ENCODE measurements around the gene ZNF239. TPM values are rescaled to one million over a fixed set of nuclear protein-coding genes. Genes with fewer than 3 reads are reported as not detected.

ZNF239 gene
- total RNA-seq: 7.0 and 12.1 TPM in 2 replicates

DNA sequence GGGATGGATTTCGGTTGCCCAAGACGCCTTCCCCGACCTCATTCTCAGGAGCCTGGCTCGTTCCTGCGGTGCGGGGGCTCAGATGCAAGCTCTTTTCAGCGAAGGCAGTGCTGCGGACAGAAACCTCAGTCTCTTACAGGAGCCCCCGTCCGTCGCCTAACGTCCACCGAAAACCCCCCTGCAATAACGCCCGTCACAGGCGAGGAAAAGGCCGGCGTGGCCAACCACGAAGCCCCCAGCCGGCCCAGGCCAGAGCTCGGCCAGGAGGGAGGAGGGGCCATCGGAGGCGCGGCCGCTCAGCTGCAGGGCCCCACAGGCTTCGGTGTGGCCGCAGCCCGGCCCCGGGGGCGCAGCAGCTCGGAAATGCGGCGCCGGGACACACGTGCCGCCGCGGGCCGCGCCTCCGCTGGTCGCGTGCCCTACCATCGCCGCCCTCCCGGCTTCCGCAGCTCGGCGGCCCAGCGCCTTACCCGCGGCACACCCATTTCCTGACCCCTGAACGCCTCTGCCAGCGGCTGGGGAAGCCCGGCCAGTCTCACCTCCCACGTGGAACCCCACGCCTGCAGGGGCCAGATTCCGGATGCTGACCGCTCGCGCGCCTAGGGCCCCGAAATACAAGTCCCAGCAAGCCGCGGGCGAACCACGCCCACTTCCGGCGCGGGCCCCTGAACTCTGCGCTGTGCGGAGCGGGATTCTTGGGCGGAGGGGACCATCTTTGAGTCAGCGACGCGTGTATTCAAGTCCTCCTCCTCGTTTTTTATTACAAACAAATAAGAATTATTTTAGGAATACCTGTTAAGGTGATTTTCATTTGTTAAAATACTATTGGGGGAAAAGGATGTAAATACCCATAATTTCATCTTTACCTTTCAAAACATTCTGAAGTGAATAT is at the start of gene ZNF239:
ZNF239 (minus strand) TSS at position 616 of the 892 bp plus-strand sequence. CDS start 16,537 bp downstream, outside the sequence.

GRCh38 chr10:43606323-43607198 is 32.1 kb upstream of the ZNF239 start, which contains the start of gene ZNF485:
Gene ZNF485, plus strand, starts transcription at chr10:43606438. Its CDS starts 613 bp downstream, at chr10:43607051.

Other genes starting within 250 kb of the ZNF239 start
- gene FXYD4, start 203.0 kb downstream of the ZNF239 start, total RNA-seq: not detected in 2 replicates
- gene HNRNPF, start 165.4 kb downstream of the ZNF239 start, total RNA-seq: 167 and 334 TPM in 2 replicates
- gene ZNF487, start 137.5 kb downstream of the ZNF239 start, total RNA-seq: 2.5 and 4.5 TPM in 2 replicates
- gene ZNF485, start 31.8 kb upstream of the ZNF239 start, total RNA-seq: 3.6 and 4.8 TPM in 2 replicates
- gene ZNF32, start 74.3 kb upstream of the ZNF239 start, total RNA-seq: 27.3 and 29.9 TPM in 2 replicates